GM10248 (cell line): Measurements from ENCODE around the gene TSPAN15.

ENCODE experiments used
- CTCF ChIA-PET: fragments of 300-600 bp; sonication (Branson Sonifier 250); formaldehyde crosslinking; extraction: SDS; loops from one replicate; lab custom pipeline; 2021; ENCODE audit warnings: antibody characterized with exemption; lab: Yijun Ruan, JAX
- POLR2A ChIA-PET: fragments of 350-650 bp; sonication (Branson Sonifier 250); formaldehyde crosslinking; extraction: SDS; loops from one replicate; lab custom pipeline; 2020; ENCODE audit warnings: antibody characterized with exemption; lab: Yijun Ruan, JAX
- DNase-seq: peaks from one replicate; pipeline ENCODE4 v3.0.0; 2012; ENCODE audit errors: extremely low spot score
- TF ChIP-seq, protein P1 (sequence below): IDR thresholded peaks from 2 replicates; pipeline ENCODE4 v1.5.1; 2012; ENCODE audit warnings: mild to moderate bottlenecking, low read depth; ENCODE audit errors: extremely low read depth, missing control alignments, control extremely low read depth

The TSPAN15 gene

DNA sequence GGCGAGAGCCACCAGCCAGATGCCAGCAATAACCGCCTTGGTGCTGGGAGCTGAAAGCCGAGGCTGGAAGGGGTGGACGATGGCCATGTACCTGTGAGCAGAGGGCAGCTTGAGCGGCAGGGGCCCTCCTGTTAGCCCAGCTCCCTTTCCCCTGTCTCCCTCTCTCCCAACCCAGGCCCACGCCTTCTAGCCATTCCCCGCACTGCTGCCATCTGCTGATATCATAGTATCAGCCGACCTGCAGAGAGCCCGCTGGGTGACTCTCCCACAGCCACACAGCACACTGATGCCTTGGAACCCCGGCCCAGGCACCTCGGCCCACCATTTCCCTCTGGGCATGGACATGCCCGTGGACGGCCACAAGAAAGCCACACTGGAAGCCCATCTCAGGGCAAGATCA is 36.2 kb upstream of the TSPAN15 start:
- CTCF ChIA-PET: interaction anchor here (1.2 to 2.9 kb wide), 3 partner anchors 13 to 430 kb away, joined by 3 to 7 read pairs (median 3); no protein-coding TSS in a partner anchor
- POLR2A ChIA-PET: no interaction called here
- TF ChIP-seq, protein P1, sequence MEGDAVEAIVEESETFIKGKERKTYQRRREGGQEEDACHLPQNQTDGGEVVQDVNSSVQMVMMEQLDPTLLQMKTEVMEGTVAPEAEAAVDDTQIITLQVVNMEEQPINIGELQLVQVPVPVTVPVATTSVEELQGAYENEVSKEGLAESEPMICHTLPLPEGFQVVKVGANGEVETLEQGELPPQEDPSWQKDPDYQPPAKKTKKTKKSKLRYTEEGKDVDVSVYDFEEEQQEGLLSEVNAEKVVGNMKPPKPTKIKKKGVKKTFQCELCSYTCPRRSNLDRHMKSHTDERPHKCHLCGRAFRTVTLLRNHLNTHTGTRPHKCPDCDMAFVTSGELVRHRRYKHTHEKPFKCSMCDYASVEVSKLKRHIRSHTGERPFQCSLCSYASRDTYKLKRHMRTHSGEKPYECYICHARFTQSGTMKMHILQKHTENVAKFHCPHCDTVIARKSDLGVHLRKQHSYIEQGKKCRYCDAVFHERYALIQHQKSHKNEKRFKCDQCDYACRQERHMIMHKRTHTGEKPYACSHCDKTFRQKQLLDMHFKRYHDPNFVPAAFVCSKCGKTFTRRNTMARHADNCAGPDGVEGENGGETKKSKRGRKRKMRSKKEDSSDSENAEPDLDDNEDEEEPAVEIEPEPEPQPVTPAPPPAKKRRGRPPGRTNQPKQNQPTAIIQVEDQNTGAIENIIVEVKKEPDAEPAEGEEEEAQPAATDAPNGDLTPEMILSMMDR: no peak
- DNase-seq: no peak

DNA sequence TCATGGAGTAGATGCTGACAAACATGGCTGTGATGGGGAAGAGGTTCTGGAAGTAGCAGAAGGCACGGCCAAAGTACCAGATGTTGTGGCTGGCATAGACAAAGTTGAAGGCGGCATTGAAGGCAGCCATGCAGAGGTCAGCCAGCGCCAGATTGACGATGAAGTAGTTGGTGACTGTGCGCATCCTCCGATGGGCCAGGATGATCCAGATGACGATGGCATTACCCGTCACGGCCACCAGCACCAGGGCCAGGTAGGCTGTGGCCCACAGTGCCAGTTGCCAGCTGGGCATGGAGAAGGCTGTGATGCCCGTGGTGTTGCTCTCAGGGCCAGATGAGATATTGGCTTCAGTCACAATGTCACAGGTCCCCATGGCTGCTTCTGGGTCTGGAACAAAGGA is 35.3 kb upstream of the TSPAN15 start:
- CTCF ChIA-PET: no interaction called here
- no peak for DNase-seq
- TF ChIP-seq, protein P1: no peak
- POLR2A ChIA-PET: no interaction called here

DNA sequence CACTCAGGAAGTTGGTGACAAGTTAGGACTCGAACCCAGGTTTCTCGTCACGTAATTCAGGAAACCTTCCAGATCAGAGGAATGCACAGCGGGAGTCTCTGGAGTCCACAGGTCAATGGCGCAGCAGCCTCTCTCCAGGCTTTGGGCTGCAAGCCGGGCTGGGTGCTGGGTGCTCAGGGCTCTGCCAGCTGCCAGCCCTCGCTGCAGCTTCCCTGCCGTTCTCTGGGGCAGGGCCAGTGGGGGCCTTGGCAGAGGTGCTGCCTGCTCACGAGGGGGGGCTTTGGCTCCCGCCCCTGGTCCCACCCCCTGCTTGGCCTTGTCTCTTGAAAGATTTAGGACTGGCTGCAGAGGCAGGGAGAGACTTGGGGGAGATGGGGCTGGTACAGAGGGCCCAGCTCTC is 34.6 kb upstream of the TSPAN15 start, which contains the start of gene TACR2:
TSS of gene TACR2 (minus strand) at position 224 of the 400 bp plus-strand sequence. CDS start 595 bp downstream, outside the sequence.
- TF ChIP-seq, protein P1: no peak
- no peak for DNase-seq
- ChIA-PET POLR2A (no interaction called here), CTCF (interaction anchor here (1.0 to 2.5 kb wide), 3 partner anchors 10 to 30 kb away, joined by 3 to 11 read pairs (median 3); no protein-coding TSS in a partner anchor)

DNA sequence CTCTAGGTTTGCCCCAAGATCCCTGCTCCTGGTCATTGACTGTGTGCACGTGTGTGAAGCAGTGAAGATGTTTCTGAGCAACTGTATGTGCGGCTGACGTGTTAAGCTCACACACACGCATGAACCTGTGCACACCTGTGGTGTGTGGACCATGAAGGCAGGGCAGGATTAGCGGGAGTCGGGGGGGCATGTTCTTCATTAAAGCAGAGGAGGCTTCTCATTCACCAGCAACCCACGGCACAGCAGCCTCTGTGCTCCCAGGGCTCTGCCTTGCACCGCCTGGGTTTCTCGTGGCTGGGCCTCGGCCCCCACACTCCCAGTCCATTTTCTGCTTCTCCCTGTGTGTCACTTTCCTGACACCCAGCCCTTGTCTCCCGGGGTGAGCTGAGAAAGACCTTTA is 33.7 kb upstream of the TSPAN15 start:
- CTCF ChIA-PET: interaction anchor here (1.0 to 3.5 kb wide), 5 partner anchors 9 to 29 kb away, joined by 3 to 17 read pairs (median 3); no protein-coding TSS in a partner anchor
- TF ChIP-seq, protein P1: no peak
- POLR2A ChIA-PET: no interaction called here
- DNase-seq: no peak

DNA sequence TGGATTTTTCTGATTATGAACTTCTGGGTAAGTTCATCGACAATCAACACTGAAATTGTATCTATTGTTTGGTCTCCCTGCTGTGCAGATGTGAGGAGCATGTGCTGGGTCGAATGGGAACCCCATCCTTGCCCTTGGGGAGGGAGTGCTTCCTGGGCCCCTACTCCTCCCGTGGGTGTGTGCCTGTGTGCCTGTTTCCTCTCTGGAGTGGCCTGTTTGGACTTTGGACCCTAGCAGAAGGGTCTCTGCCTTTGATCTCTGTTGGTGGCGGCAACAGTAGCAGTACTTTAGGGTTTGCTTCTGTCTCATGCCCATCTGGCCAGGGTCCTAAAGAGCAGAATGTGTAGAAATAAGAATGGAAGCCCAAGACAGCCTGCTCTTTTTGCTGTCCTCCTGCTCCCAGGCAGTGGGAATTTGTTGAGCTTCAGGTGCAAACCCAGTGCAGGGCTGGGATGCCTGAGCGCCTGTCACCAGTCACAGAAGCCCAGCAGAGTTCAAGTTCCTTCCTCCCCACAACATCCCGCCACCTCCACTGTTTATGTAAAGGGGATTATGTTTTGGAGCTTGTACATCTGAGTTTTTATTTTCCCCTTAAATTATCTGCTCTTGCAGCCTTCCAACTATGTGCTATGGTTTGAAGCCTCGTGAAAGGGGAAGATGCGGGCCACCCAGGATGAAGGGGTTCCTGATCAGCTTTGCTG is 33.1 kb upstream of the TSPAN15 start:
- ChIA-PET POLR2A (no interaction called here), CTCF (interaction anchor here (1.2 to 3.5 kb wide), 5 partner anchors 9 to 89 kb away, joined by 3 to 17 read pairs (median 3); no protein-coding TSS in a partner anchor)
- TF ChIP-seq, protein P1: no peak
- DNase-seq: no peak

DNA sequence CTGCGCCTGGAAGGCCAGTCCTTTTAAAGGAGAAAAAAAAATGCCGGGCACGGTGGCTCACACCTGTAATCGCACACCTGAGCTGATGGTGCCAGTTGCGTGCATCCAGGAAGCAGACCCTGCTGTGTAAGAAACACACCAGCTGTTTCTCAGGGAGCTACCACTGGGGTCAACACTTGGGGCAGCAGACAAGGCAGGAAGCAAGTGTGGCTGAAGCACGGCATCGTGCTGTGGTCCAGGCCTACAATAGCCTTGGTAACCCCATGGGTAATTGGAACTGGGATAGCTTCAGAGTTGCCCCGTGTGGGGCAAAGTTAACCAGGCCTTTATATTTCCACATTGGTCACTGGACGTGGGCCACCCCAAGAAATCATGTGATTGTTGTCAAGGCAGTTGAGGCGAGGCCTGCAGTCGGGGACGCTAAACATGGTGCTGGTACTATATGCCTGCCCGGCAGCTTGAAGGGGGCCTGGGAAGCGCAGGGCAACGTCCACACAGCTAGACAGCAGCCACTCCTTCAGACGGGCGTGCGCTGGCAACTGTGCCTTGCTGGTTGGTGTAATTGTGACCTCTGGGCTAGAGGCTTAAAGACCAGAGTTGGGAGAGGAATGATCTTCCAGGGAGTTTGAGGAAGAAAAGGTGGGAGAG is 32.0 kb upstream of the TSPAN15 start:
- DNase-seq: no peak
- CTCF ChIA-PET: interaction anchor here (1.4 to 3.5 kb wide), 2 partner anchors 11 to 88 kb away, joined by 3 to 17 read pairs; no protein-coding TSS in a partner anchor
- POLR2A ChIA-PET: no interaction called here
- TF ChIP-seq, protein P1: no peak
